ENCODE results near the gene CEP78.

Gene CEP78

GRCh38 chr9:78311075-78311474, 75.2 kb downstream of the CEP78 start:
- DNase-seq (ENCODE audit: low spot score) = no peak
- no peak for TF ChIP-seq CTCF (IDR thresholded peaks at IDR 0.05; ENCODE audit: borderline replicate concordance, control extremely low read depth, extremely low read depth, insufficient read depth, missing control alignments)
- in situ Hi-C loops (cut with MboI; ENCODE audit: low sequenced_read_pairs, unreplicated experiment) = no loop called here

GRCh38 chr9:78311886-78312524, 76.1 kb downstream of the CEP78 start:
- TF ChIP-seq CTCF (IDR thresholded peaks at IDR 0.05; ENCODE audit: borderline replicate concordance, control extremely low read depth, extremely low read depth, insufficient read depth, missing control alignments) = no peak
- in situ Hi-C loops (cut with MboI; ENCODE audit: low sequenced_read_pairs, unreplicated experiment) = no loop called here
- no peak for DNase-seq (ENCODE audit: low spot score)

- TF ChIP-seq CTCF (IDR thresholded peaks at IDR 0.05; ENCODE audit: borderline replicate concordance, control extremely low read depth, extremely low read depth, insufficient read depth, missing control alignments) = no peak
- in situ Hi-C loops (cut with MboI; ENCODE audit: low sequenced_read_pairs, unreplicated experiment) = no loop called here
- no peak for DNase-seq (ENCODE audit: low spot score)
Observed at GRCh38 chr9:78314550-78314949, 78.7 kb downstream of the CEP78 start.

- no peak for TF ChIP-seq CTCF (IDR thresholded peaks at IDR 0.05; ENCODE audit: borderline replicate concordance, control extremely low read depth, extremely low read depth, insufficient read depth, missing control alignments)
- in situ Hi-C loops (cut with MboI; ENCODE audit: low sequenced_read_pairs, unreplicated experiment) = no loop called here
- no peak for DNase-seq (ENCODE audit: low spot score)
Observed at GRCh38 chr9:78314953-78315870, 79.3 kb downstream of the CEP78 start.

- no peak for DNase-seq (ENCODE audit: low spot score)
- TF ChIP-seq CTCF (IDR thresholded peaks at IDR 0.05; ENCODE audit: borderline replicate concordance, control extremely low read depth, extremely low read depth, insufficient read depth, missing control alignments) = no peak
- in situ Hi-C loops (cut with MboI; ENCODE audit: low sequenced_read_pairs, unreplicated experiment) = no loop called here
Observed at GRCh38 chr9:78316166-78316892, 80.5 kb downstream of the CEP78 start.

- TF ChIP-seq CTCF (IDR thresholded peaks at IDR 0.05; ENCODE audit: borderline replicate concordance, control extremely low read depth, extremely low read depth, insufficient read depth, missing control alignments) = no peak
- DNase-seq (ENCODE audit: low spot score) = no peak
- in situ Hi-C loops (cut with MboI; ENCODE audit: low sequenced_read_pairs, unreplicated experiment) = no loop called here
Observed at GRCh38 chr9:78319197-78320029, 83.5 kb downstream of the CEP78 start.

All from GM13976 (cell line).